ENCODE data around the gene ENPP1. TPM values are rescaled to one million over a fixed set of nuclear protein-coding genes. Genes with fewer than 3 reads are reported as not detected.

ENPP1 gene
- total and polyA plus RNA-seq, 2 donors (not counting 1 experiment from before 2014, with no cell fraction given): 0.13 to 0.42 TPM

GRCh38 chr6:131877999-131878789 lies 70.4 kb downstream of the ENPP1 start:
- no peaks in the 10 kb centered on the region for H3K4me1 Mint-ChIP-seq
- Histone ChIP-seq H3K36me3 (replicated peaks in 1 of 2; ENCODE audit: control extremely low read depth in 1 of 2, control insufficient read depth in 1 of 2, extremely low read depth in 1 of 2, insufficient read depth in 2 of 2, low read length in 1 of 2) (no peaks in the 10 kb centered on the region), H3K4me3 (ENCODE audit: control extremely low read depth in 1 of 5, extremely low read depth in 1 of 5, insufficient read depth in 1 of 5, low read depth in 2 of 5, low read length in 4 of 5) (no peak overlapping the region), H4K20me1 (ENCODE audit: control insufficient read depth, insufficient read depth, low read length, poor library complexity, severe bottlenecking) (no peaks in the 10 kb centered on the region), H3K4me2 (replicated peaks; ENCODE audit: low read depth, low read length, poor library complexity, severe bottlenecking) (no peak overlapping the region), H2AFZ (ENCODE audit: insufficient read depth, low read depth, low read length, poor library complexity, severe bottlenecking) (no peak overlapping the region), H3K9me3 (ENCODE audit: control extremely low read depth in 1 of 3, control insufficient read depth in 2 of 3, insufficient read depth in 1 of 3, low read length in 2 of 3) (no peaks in the 10 kb centered on the region), H3K27ac (ENCODE audit: low read length in 2 of 2) (no peak overlapping the region), H3K79me2 (ENCODE audit: control insufficient read depth, insufficient read depth, low read length) (no peaks in the 10 kb centered on the region), H3K9ac (ENCODE audit: low read length) (no peak overlapping the region), H3K27me3 (replicated peaks in 1 of 4; ENCODE audit: control extremely low read depth in 1 of 4, control insufficient read depth in 3 of 4, insufficient read depth in 4 of 4, low read length in 3 of 4) (no peaks in the 10 kb centered on the region), H3K4me1 (ENCODE audit: control insufficient read depth in 2 of 2, insufficient read depth in 2 of 2, low read length in 2 of 2) (no peaks in the 10 kb centered on the region)
- intact Hi-C loops (cut with micrococcal nuclease): no loop called here
- ChIA-PET POLR2A (no interaction called here), CTCF (no interaction called here)
- H3K27ac Mint-ChIP-seq: no peak overlapping the region
- no peak for ATAC-seq (ENCODE audit: low read depth)
- H3K4me3 Mint-ChIP-seq: no peak overlapping the region
- H3K27me3 Mint-ChIP-seq: no peaks in the 10 kb centered on the region
- 100% methylated on average over 1 of the region's 4 CpGs for WGBS (ENCODE audit: insufficient coverage)
- TF ChIP-seq EZH2 (IDR thresholded peaks at IDR 0.05; ENCODE audit: borderline replicate concordance, insufficient read depth, low read depth, low read length, poor library complexity, severe bottlenecking) (no peak), CTCF (IDR thresholded peaks at IDR 0.05) (no peak)
- H3K9me3 Mint-ChIP-seq (ENCODE audit: insufficient read depth): no peaks in the 10 kb centered on the region
- no peak for DNase-seq

GRCh38 chr6:131883016-131883415 lies 75.2 kb downstream of the ENPP1 start:
- Histone ChIP-seq H3K27me3 (replicated peaks in 1 of 4; ENCODE audit: control extremely low read depth in 1 of 4, control insufficient read depth in 3 of 4, insufficient read depth in 4 of 4, low read length in 3 of 4) (no peaks in the 10 kb centered on the region), H3K79me2 (ENCODE audit: control insufficient read depth, insufficient read depth, low read length) (no peaks in the 10 kb centered on the region), H3K9me3 (ENCODE audit: control extremely low read depth in 1 of 3, control insufficient read depth in 2 of 3, insufficient read depth in 1 of 3, low read length in 2 of 3) (no peaks in the 10 kb centered on the region), H3K36me3 (replicated peaks in 1 of 2; ENCODE audit: control extremely low read depth in 1 of 2, control insufficient read depth in 1 of 2, extremely low read depth in 1 of 2, insufficient read depth in 2 of 2, low read length in 1 of 2) (no peaks in the 10 kb centered on the region), H3K4me2 (replicated peaks; ENCODE audit: low read depth, low read length, poor library complexity, severe bottlenecking) (no peak overlapping the region), H3K4me3 (ENCODE audit: control extremely low read depth in 1 of 5, extremely low read depth in 1 of 5, insufficient read depth in 1 of 5, low read depth in 2 of 5, low read length in 4 of 5) (no peak overlapping the region), H3K9ac (ENCODE audit: low read length) (no peak overlapping the region), H3K4me1 (ENCODE audit: control insufficient read depth in 2 of 2, insufficient read depth in 2 of 2, low read length in 2 of 2) (no peaks in the 10 kb centered on the region), H2AFZ (ENCODE audit: insufficient read depth, low read depth, low read length, poor library complexity, severe bottlenecking) (no peak overlapping the region), H3K27ac (ENCODE audit: low read length in 2 of 2) (no peak overlapping the region), H4K20me1 (ENCODE audit: control insufficient read depth, insufficient read depth, low read length, poor library complexity, severe bottlenecking) (no peaks in the 10 kb centered on the region)
- no peaks in the 10 kb centered on the region for H3K4me1 Mint-ChIP-seq
- TF ChIP-seq EZH2 (IDR thresholded peaks at IDR 0.05; ENCODE audit: borderline replicate concordance, insufficient read depth, low read depth, low read length, poor library complexity, severe bottlenecking) (no peak), CTCF (IDR thresholded peaks at IDR 0.05) (no peak)
- H3K9me3 Mint-ChIP-seq (ENCODE audit: insufficient read depth): no peaks in the 10 kb centered on the region
- no peak overlapping the region for H3K4me3 Mint-ChIP-seq
- no peak overlapping the region for H3K27ac Mint-ChIP-seq
- POLR2A ChIA-PET: no interaction called here
- H3K27me3 Mint-ChIP-seq: no peaks in the 10 kb centered on the region
- DNase-seq: no peak
- intact Hi-C loops (cut with micrococcal nuclease): no loop called here
- 83% methylated on average over 2 of the region's 2 CpGs for WGBS (ENCODE audit: insufficient coverage)
- ATAC-seq (ENCODE audit: low read depth): no peak
- CTCF ChIA-PET: interaction anchor here (1.6 kb wide), 1 partner anchor 33 kb away, joined by 5 read pairs; no protein-coding TSS in a partner anchor
